Central memory CD4-positive, alpha-beta T cell (primary cell): Measurements from ENCODE around the gene TMEM115.
A peak's percentile ranks its signal among the peaks of the same experiment; 100 is the strongest.

ENCODE experiments used
- DNase-seq: peaks from one replicate; pipeline ENCODE4 v3.0.0; 2022

The TMEM115 gene

DNA sequence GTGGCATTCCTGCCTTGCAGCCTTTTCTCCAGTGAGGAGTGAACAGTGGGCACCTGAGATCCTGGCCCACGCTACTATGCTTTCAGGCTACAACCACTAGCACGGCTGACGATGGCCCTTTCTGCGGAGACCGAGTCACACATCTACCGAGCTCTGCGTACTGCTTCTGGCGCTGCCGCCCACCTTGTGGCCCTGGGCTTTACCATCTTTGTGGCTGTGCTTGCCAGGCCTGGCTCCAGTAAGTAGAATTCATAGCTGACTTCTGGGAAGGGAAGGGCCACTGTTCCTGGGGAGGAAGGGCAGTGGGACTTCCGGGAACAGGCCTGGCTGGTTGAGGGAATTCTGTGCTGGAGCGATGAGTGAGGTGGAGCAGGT lies 8.0 kb downstream of the TMEM115 start:
- no peak for DNase-seq

DNA sequence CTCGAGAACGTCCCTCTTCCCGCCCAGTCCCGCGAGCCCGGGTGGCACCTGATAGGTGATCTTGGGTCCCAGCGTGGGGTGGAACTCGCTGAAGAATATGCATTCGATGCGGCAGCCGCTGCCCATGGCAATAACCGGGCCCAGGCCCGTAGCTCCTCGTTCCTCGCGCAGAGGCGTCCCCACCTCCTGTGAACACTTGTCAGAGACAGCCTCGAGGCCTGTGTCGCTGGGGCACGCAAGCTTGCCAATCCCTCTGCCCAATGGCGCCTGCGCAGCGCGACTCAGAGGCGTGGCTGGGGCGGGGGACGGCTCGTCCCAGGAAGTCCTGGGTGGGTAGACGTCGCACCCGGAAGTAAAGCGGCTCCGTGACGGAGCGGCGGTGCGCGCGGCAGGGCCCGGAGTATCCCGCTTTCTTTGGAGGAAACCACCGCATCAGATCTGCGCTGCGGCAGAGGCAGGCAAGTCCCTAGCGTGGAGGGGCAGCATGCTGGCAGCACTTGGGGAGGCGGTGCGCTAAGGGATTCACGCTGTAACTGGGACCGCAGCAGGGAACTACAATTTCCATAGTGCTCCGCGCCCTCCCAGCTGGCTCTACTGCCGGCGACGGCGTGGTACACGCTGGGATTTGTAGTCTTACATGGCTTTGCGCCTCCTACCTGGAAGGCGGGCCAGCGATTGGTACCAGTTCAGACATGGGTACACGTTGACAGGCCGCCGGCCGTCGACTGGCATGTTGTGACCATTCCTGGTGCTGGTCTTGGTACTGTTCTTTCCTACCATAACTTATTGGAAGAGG lies 8.6 kb downstream of the TMEM115 start, which contains the start of the genes CYB561D2 and NPRL2:
CYB561D2 (plus strand) TSS at position 336 of the 796 bp plus-strand sequence. CDS start 572 bp downstream, outside the sequence.
NPRL2 (minus strand) TSS at position 249 of the 796 bp plus-strand sequence; CDS start at position 126, 123 bp downstream.
- DNase-seq: peak; percentile 98

DNA sequence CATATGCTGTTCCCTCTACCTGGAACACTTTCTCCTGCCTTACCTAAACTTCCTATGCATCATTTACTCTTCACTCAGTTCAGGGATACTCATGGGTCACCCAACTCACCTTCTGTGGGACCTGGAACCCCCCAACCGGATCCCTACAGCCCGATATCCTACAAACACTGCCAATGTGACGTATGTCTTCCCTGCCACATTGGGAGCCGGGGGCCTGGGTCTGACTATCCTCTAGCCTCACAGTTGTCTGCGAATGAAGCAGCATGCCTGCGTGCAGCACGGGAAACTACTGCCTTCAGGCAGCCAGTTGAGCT lies 9.2 kb downstream of the TMEM115 start:
- DNase-seq: no peak

DNA sequence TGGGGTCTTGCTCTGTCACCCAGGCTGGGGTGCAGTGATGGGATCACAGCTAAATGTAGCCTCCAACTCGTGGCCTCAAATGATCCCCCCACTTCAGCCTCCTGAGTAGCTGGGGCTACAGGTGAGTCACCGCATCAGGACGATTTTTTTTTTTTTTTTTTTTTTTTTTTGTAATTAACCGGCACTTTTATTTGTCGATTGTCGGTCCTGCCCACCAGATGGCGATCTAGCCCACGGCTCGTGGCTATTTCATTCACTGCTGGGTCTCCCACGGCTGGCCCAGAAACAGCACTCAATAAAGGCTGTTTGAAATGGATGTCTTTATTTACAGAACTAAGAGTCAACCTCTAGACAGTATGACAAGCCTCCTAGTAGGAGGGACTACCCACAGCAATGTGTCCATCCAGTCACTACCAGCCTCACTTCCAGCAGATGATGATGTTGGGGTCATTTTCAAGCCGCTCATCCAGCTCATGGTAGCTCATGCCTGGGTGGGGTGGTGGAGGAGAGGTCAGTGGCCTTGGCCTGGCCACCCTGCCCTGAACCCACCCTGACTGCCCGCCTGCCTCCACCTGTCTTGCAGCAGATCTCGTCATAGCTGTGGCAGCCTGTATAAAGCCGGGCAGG lies 12.0 kb downstream of the TMEM115 start:
- peak; percentile 73 for DNase-seq

DNA sequence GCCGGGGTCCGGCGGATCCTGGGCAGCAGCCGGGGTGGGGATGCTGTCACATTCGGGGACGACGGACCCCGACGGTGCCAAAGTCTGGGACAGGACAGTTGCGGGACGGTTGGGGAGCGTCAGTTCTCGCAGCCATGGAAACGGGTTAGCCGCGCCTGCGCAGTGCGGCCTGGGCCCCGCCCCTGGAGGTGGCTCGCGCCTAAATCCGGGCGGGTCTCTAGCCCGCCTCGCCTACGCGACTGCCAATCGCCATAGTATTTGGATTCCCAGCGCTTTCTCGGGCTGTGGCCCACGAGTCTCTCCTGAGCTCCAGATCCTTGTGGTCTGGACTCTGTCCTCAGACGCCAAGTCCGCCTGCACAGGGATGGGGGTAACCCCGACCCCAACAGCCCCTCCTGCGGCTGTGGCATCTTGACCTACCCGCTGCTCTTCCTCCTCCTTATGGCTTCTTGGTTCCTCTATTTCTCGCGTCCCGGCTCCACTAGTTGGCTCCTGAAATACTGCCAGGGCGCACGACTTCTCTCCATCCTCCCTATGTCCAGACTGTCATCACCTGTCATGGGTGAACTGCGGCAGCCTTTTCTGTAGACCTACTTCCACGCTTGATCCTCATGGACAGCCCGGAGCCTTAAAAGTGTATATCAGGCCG lies 13.6 kb downstream of the TMEM115 start, which contains the start of gene ZMYND10:
ZMYND10 (minus strand) TSS at position 147 of the 649 bp plus-strand sequence. CDS start 153 bp downstream, outside the sequence.
- DNase-seq: peak; percentile 71

DNA sequence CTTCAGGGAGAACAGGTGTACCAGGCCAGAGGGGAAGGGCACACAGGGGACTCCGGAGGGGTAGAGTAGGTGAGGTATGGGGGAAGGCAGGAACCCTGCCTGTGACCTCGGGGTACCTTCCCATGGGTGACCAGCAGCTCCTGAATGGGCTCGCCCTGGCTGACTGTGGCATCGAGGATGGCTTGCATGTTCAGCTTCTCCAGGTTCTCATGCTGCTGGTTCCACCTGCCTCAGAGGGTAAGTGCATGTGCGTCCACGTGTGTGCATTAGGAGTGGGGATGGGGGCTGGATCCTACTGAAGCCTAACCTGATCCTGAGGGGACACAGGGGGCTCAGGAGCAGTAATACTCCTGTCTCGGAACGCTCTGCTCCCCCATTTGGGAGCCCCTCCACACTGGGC lies 14.3 kb downstream of the TMEM115 start:
- no peak for DNase-seq

DNA sequence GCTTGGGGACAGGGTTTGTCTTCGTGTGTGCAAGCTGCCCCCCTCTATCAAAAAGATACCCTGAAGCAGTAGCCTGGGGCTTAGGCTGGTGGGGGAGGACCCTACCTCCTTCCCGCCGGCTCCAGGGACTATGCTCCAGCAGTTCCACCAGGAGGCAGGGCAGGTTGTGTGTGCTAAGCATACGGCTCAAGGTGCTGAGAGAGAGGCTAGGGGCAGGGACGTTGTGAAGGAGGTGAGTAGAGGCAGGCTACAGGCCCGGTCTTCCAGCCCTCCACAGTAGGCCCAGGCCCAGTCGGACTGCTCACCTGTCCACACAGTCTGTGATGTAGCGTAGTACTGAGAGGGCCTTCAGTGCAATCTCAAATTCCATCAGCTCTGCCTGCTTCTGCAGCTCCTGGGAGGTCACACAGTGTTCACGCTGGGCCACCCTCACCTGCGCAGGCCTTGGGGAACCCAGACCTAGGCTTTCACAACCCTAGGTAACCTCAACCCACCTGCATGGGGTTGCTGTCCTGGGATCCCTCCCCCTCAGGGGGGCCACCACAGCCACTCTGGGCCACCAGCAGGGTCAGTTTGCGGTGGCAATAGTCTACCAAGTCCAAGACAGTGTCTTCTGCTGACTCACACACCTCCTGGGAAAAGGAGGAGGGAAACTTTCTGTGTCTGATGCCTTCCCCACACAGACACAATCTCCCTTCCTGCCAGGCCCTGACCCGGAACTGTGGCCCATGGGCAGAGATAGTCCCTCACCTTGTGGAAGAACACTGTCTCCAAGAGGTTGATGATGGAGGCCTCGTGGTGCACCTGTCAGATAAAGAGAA lies 16.3 kb downstream of the TMEM115 start:
- no peak for DNase-seq

DNA sequence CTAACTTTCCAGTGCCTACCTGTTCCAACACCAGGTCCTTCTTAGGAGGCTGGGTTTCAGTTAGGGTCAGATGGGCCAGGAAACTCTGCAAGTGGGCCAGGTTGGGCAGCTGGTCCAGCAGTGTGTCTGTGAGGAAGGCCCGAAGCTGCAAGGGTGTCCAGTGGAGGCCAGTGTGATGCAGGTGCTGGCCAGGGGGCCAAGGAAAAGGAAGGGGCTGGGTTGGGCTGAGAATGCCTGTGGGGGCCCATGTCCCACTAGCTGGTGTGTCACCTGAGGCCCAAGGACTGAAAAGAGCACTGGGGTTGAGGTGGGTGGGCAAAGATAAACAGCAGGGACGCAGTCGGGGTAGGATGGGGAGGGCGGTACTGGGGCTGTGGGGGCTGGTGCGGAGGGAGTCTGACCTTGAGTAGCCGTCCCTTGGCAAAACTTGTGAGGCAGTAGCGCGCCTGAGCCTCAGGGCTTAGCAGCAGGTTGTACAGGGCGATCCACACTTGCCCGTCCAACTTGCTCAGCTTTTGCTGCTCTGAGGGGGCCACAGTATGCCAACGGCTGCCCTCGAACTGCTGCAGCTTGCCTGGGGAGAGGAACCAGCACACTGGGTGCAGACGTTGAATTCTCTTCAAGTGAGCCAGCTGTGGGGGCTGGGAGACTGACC lies 17.2 kb downstream of the TMEM115 start:
- DNase-seq: no peak

DNA sequence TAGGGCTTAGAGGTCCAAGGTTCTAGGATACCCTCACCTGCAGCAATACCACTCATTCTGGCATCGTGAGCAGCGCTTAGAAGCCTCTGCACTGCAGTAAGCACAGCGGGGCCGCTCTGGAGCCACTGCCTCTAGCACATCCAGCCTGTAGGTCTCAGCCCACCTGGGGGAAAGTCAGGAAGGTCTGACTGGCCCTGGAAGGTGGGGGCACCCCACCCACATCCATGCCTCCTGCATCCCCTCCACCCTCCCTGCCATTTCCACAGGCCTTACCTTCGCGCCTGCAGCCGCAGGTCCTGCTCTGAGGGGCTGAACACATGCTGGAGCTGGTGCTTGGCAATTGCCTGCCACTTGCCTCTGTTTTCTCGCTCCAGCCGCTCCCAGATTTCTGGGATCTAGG lies 17.8 kb downstream of the TMEM115 start:
- no peak for DNase-seq

DNA sequence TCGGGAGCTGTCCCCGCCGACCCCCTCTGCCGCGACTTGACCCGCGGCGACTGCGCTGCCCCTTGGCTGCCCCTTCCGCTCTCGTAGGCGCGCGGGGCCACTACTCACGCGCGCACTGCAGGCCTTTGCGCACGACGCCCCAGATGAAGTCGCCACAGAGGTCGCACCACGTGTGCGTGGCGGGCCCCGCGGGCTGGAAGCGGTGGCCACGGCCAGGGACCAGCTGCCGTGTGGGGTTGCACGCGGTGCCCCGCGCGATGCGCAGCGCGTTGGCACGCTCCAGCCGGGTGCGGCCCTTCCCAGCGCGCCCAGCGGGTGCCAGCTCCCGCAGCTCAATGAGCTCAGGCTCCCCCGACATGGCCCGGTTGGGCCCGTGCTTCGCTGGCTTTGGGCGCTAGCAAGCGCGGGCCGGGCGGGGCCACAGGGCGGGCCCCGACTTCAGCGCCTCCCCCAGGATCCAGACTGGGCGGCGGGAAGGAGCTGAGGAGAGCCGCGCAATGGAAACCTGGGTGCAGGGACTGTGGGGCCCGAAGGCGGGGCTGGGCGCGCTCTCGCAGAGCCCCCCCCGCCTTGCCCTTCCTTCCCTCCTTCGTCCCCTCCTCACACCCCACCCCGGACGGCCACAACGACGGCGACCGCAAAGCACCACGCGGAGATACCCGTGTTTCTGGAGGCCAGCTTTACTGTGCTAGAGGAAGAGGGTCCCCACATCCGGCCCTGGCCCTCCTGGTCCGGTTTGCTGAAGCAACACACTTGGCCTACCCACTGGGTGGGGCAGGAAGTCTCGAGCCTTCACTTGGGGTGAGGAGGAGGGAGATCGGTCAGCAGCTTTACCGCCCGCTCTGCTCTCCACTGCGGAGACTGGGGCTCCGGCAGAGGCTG lies 18.6 kb downstream of the TMEM115 start, which contains the start of gene RASSF1:
RASSF1 (minus strand) TSS at position 389 of the 882 bp plus-strand sequence; CDS start at position 358, 31 bp downstream.
- peak; percentile 50 for DNase-seq

DNA sequence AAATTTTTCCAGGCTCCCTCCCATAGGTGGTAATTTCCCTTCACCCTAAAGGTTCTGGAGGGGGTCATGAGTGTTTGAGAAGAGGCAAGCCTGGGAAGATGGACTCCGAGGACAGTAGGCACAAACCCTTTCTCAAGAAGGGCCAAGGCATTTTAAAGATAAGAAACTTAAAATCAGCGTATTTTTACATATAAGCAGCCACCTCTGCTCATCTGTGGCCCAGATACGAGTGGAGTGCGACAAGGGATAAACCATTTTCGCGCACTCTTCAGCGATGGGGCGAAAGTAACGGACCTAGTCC lies 19.2 kb downstream of the TMEM115 start:
- no peak for DNase-seq

DNA sequence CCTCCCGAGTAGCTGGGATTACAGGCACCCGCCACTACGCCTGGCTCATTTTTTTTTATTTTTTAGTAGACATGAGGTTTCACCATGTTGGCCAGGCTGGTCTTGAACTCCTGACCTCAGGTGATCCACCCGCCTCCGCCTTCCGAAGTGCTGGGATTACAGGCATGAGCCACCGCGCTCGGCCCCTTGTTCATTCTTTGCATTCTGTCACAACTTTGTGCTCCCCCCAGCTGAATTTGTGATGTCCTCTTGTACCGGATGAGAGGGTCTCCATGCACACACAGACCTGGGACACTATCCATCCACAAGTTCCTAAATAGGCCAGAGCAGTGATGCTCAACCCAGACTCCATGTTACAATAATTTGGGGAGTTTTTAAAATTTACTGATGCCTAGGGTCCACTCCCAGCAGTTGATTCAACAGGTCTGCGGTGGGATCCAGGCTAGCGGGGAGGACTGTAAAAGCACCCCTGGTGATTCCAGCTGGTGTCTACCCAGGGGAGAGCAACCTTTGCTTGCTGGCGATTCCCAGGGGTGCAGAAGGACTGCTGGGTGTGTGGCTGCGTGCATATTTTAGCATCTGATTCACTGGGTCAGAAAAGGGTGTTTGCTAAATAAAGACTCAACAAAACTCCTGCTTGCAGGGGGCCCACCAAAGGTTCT lies 19.7 kb downstream of the TMEM115 start:
- no peak for DNase-seq

DNA sequence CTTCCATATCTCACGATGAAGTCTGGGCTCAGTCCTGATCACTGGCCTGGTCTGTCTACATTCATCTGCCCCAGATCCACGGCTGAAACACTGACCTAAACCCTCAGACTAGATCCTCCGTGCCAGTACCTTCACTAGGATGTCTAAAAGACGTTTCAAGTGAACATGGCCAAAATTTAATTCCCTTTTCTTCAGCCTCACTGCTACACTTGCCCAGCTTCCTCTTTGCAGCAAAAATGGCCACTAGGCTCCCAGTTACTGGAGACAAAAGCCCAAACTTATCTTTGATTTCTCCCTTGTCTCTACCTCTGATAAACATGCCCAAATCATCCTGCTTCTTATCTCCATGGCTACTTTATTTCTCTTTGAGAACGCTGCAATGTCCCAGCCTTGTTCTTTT lies 20.4 kb downstream of the TMEM115 start:
- DNase-seq: no peak

DNA sequence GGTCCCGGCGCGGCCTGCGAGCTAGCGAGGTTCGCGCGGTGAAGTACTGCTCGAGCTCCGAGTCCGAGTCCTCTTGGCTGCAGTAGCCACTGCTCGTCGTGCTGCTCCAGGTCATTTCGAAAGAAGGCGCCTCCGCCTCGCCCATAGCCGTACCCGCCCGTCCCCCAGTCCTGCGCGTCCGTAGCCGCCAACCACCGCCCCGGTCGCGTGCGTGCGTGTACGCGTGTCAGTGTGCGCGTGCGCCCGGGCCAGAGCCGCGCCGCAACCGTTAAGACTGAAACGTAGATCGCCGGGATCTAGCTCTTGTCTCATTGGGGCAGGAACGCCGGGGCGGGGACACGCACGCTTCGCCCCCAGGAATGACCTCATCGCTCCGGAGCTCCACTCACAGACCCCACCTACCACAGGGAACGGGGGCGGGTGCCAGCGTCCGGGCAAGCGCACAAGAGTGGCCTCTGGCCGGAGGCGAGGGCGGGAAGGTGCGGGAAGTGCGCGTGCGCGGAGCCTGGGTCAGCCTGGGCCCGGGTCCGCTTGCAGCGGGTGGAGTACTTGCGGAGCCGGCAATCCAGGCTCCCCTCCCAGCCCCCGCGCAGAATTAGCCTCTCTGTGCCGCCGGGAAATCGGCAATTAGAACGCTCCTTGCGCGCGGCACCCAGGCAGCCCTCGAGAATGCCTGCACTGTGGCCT lies 22.0 kb downstream of the TMEM115 start:
- peak; percentile 95 for DNase-seq

DNA sequence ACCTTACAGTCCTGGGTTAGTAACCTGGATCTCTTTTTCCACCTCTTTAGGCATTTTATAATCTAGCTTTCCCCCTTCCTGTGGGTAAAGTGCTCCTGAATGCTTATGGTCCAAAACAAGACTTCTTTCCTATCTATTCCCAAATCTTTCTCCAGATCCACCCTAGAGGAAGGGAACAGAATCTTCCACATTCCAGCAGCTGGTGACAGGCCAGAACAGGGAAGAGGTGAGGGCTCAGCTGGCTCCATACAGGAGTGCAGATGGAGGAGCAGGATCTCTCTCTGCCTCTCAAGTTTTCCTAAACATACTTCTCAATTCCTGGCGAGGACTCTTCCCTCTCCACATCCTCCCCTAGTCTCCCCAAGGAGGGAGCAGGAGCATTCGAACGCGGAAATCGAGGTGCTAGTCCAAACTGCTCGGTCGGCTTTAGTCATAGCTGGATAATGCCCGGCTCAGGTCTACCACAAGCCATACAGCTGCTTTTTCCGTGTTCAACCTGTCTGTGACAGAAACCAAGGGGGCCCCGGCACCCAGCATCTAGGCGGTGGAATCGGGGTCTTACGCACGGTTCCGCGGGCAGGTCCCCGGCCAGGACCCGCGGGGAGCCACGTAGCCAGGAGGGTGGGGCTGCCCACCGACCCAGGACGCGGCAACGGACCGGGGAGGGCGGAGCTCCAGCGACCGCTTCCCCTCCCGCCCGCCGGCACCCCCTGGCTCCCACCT lies 22.7 kb downstream of the TMEM115 start:
- no peak for DNase-seq

DNA sequence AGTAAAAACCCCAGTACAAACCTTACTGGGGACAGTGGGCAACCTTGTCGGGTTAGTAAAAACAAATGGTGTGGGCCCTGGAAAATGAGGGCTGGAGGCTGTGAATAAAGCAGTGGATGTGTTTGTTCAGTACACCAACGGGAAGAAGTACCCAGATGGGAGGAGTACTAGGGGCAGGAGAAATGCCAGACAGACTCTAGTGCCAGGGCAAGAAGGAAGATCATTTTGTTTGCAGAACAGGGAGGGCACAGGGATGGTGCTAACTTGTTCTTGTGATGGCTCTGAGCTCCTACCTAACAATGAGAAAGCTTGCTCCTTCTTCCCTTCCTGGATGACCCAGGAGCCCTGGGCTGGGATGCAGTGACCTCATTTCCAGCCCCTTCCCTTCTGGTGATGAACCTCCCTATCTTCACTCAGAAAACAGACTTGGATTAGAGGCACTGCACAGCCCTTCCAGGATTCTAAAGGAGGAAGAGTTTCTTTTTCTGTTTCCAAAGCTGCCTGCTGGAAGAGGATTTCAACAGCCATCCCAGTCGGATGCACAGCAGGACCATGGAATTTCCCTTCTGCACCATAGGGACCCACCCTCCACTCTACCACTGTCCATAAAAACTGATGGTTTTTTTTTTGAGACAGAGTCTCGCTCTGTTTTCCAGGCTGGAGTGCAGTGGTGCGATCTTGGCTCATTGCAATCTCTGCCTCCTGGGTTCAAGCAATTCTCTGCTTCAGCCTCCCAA lies 24.8 kb downstream of the TMEM115 start:
- DNase-seq: no peak

DNA sequence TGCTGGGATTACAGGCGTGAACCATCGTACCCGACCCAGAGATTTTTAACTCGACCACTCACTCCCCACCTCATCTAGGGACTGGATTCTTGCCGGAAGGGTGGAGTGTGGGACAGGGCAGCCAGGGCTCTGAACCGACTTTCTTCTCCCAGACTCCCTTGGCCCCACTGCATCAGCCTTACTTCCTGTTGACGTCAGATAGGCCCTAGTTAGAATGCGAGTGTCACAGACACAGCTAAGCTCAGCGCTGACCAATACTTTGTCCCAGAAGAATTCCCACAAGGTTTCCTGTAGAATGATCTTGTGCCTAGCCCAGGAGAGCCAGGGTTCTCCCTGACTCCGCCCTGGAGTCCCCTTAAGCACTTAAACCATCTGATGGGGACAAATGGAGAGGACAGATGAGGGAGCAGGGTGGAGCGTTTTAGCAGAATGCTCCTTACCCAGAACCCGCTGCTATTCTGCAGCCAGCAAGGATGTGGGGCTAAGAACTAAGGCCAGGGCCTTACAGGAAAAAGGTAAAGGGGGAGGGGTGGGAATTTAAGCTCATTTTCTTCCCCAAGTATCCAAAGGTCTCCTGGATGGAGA lies 25.5 kb downstream of the TMEM115 start:
- no peak for DNase-seq

DNA sequence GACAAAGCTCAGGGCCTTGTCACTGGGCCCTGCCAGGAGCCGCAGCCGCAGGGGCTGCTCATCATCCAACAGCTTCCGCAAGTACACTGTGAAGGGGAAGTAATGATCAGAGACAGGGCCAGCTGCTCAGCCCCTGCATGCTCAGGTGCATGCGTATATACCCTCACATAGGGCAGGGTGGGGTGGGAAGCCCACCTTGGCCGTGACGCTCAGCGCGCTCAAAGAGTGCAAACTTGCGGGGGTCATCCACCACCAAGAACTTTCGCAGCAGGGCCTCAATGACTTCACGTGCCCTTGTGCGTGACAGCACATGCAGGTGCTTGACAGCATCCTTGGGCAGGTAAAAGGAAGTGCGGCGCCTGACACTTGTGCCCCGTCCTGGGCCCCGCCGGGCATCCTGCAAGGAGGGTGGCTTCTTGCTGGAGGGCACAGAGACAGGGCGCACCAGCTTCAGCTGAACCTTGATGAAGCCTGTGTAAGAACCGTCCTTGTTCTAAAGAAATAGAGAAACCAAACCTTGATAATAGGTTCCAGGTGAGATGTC lies 27.9 kb downstream of the TMEM115 start:
- DNase-seq: no peak
